ENCODE measurements around the gene STYXL1.

STYXL1 gene

GRCh38 chr7:75951506-75951905, 96.3 kb downstream of the STYXL1 start:
- DNase-seq: no peak

GRCh38 chr7:75950111-75950681, 97.6 kb downstream of the STYXL1 start:
- no peak for DNase-seq

GRCh38 chr7:75948179-75948578, 99.6 kb downstream of the STYXL1 start:
- DNase-seq: no peak

Measured in NCI-H526 (cell line).